RWPE2 (cell line): ENCODE measurements around the gene SMYD3.
"Not testable (repeated sequence)": the region's sequence is repeated elsewhere in the genome, so short reads cannot be mapped to it uniquely, and the experiment has no call there.

Experiments
- ATAC-seq: fragments of 200-7000 bp; cut with Tn5 transposase; 3 replicates; pipeline ENCODE4 v1.9.1; 2021; ENCODE audit warnings: low read depth
- DNase-seq: peaks from one replicate; pipeline ENCODE4 v3.0.0-alpha.2; 2020; ENCODE audit warnings: low spot score
- H3K27ac ChIP-seq: fragments of 450-650 bp; 2 replicates; pipeline ENCODE4 v1.5.1; 2017; ENCODE audit warnings: mild to moderate bottlenecking; ENCODE audit not compliant: poor library complexity, severe bottlenecking
- H3K27me3 ChIP-seq: fragments of 250-450 bp; sonication (Bioruptor Pico); 2 replicates; pipeline ENCODE4 v1.5.1; 2021; ENCODE audit warnings: mild to moderate bottlenecking, moderate library complexity; ENCODE audit not compliant: insufficient read depth, poor library complexity, severe bottlenecking
- H3K36me3 ChIP-seq: fragments of 250-450 bp; sonication (Bioruptor Pico); 2 replicates; pipeline ENCODE4 v1.5.1; 2020; ENCODE audit warnings: low read depth, mild to moderate bottlenecking, moderate library complexity
- H3K4me1 ChIP-seq: fragments of 250-450 bp; sonication (Bioruptor Pico); 2 replicates; pipeline ENCODE4 v1.5.1; 2021; ENCODE audit warnings: mild to moderate bottlenecking, moderate library complexity; ENCODE audit not compliant: insufficient read depth, poor library complexity, severe bottlenecking
- H3K4me3 ChIP-seq: fragments of 250-450 bp; sonication (Bioruptor Pico); 2 replicates; pipeline ENCODE4 v1.5.1; 2021; ENCODE audit warnings: mild to moderate bottlenecking, moderate library complexity; ENCODE audit not compliant: severe bottlenecking
- H3K9me3 ChIP-seq: fragments of 250-450 bp; sonication (Bioruptor Pico); 2 replicates; pipeline ENCODE4 v1.5.1; 2021; ENCODE audit warnings: mild to moderate bottlenecking, moderate library complexity; ENCODE audit not compliant: severe bottlenecking
- TF ChIP-seq, protein P1 (sequence below): fragments of 450-650 bp; IDR thresholded peaks from one replicate; pipeline ENCODE4 v1.5.1; 2017; ENCODE audit warnings: mild to moderate bottlenecking, moderate library complexity; ENCODE audit not compliant: poor library complexity, severe bottlenecking

The SMYD3 gene

DNA sequence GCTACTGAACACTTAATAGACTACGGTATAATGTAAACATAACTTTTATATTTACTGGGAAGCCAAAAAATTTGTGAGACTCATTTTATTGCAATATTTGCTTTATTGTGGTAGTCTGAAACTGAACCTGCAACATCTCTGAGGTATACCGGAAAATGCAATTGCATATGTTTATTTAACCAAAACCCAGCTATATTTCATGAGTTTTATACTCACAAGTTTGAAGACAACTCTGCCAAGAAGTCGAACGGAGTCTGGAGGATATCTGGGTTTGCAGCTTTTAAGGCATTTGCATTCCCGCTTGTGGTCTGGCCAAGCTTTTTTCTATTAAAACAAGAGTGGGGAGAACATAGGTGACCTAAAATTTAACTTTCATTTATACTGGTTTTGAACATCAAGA, 171.9 kb downstream of the SMYD3 start:
- Histone ChIP-seq H3K27ac (no peak overlapping the region), H3K27me3 (no peaks in the 10 kb centered on the region), H3K4me3 (no peak overlapping the region), H3K4me1 (no peaks in the 10 kb centered on the region), H3K9me3 (no peaks in the 10 kb centered on the region), H3K36me3 (no peaks in the 10 kb centered on the region)
- TF ChIP-seq, protein P1, sequence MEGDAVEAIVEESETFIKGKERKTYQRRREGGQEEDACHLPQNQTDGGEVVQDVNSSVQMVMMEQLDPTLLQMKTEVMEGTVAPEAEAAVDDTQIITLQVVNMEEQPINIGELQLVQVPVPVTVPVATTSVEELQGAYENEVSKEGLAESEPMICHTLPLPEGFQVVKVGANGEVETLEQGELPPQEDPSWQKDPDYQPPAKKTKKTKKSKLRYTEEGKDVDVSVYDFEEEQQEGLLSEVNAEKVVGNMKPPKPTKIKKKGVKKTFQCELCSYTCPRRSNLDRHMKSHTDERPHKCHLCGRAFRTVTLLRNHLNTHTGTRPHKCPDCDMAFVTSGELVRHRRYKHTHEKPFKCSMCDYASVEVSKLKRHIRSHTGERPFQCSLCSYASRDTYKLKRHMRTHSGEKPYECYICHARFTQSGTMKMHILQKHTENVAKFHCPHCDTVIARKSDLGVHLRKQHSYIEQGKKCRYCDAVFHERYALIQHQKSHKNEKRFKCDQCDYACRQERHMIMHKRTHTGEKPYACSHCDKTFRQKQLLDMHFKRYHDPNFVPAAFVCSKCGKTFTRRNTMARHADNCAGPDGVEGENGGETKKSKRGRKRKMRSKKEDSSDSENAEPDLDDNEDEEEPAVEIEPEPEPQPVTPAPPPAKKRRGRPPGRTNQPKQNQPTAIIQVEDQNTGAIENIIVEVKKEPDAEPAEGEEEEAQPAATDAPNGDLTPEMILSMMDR, result no peak
- ATAC-seq (no peak), DNase-seq (no peak)

- H3K9me3 ChIP-seq, result no peaks in the 10 kb centered on the region
- H3K4me3 ChIP-seq, result no peak overlapping the region
- DNase-seq, result no peak
- H3K27me3 ChIP-seq, result no peaks in the 10 kb centered on the region
- H3K36me3 ChIP-seq, result no peaks in the 10 kb centered on the region
- TF ChIP-seq, protein P1, result no peak
- H3K27ac ChIP-seq, result no peak overlapping the region
- ATAC-seq, result no peak
- H3K4me1 ChIP-seq, result no peaks in the 10 kb centered on the region
Observed at GRCh38 chr1:246333855-246334254, 173.2 kb downstream of the SMYD3 start.

DNA sequence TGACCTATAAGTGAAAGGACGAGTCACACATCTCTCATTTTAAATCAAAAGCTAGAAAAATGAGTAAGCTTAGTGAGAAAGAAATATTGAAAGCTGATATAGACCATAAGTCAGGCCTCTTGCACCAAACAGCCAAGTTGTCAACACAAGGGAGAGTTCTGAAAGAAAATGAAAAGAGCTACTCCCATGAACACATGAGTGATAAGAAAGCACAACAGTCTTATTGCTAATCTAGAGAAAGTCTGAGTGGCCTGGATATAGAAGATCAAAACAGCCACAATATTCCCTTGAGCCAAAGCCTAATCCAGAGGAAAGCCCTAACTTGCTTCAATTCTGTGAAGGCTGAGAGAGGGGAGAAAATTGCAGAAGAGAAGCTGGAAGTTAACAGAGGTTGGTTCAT, 175.0 kb downstream of the SMYD3 start:
- ATAC-seq (no peak), DNase-seq (no peak)
- no peak overlapping the region for H3K27ac ChIP-seq
- no peak overlapping the region for H3K4me3 ChIP-seq
- TF ChIP-seq, protein P1, result no peak
- H3K27me3 ChIP-seq, result no peaks in the 10 kb centered on the region
- no peaks in the 10 kb centered on the region for H3K36me3 ChIP-seq
- H3K9me3 ChIP-seq, result no peaks in the 10 kb centered on the region
- no peaks in the 10 kb centered on the region for H3K4me1 ChIP-seq

GRCh38 chr1:246329900-246330299, 177.2 kb downstream of the SMYD3 start:
- Histone ChIP-seq H3K27ac (no peak overlapping the region), H3K4me3 (no peak overlapping the region), H3K36me3 (no peaks in the 10 kb centered on the region), H3K27me3 (no peaks in the 10 kb centered on the region), H3K4me1 (no peaks in the 10 kb centered on the region), H3K9me3 (no peaks in the 10 kb centered on the region)
- ATAC-seq (no peak), DNase-seq (no peak)
- TF ChIP-seq, protein P1, result no peak

GRCh38 chr1:246329292-246329691, 177.8 kb downstream of the SMYD3 start:
- H3K36me3 ChIP-seq, H3K9me3 ChIP-seq, H3K27ac ChIP-seq, H3K4me3 ChIP-seq, ATAC-seq, H3K4me1 ChIP-seq, H3K27me3 ChIP-seq, DNase-seq: not testable (repeated sequence)

DNA sequence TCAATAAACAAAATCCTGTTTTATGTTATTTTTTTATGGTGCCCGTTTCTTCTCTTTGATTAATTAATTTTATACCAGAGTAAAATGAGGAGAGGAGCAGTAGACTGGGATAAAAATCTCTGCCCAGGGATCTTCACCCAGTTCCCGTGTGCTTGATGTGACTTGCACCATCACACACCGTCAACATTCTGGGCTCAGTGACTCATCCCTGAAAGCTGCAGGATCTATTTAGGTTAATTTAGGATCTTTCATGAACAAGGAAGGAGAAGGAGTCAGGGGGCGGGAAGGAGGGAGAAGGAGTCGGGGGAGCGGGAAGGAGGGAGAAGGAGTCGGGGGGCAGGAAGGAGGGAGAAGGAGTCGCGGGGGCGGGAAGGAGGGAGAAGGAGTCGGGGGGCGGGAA, 182.4 kb downstream of the SMYD3 start:
- Histone ChIP-seq H3K36me3 (no peaks in the 10 kb centered on the region), H3K27me3 (no peaks in the 10 kb centered on the region), H3K27ac (no peak overlapping the region), H3K4me1 (peaks cover 5% of the 10 kb centered on the region), H3K9me3 (no peaks in the 10 kb centered on the region), H3K4me3 (no peak overlapping the region)
- DNase-seq (no peak), ATAC-seq (peak; percentile 87)
- TF ChIP-seq, protein P1, result no peak

GRCh38 chr1:246324033-246324432, 183.0 kb downstream of the SMYD3 start:
- H3K4me3 ChIP-seq, H3K27me3 ChIP-seq, DNase-seq, ATAC-seq, H3K36me3 ChIP-seq, H3K9me3 ChIP-seq, H3K4me1 ChIP-seq, H3K27ac ChIP-seq: not testable (repeated sequence)
